ENCODE measurements around the gene AXDND1.

The AXDND1 gene

DNA sequence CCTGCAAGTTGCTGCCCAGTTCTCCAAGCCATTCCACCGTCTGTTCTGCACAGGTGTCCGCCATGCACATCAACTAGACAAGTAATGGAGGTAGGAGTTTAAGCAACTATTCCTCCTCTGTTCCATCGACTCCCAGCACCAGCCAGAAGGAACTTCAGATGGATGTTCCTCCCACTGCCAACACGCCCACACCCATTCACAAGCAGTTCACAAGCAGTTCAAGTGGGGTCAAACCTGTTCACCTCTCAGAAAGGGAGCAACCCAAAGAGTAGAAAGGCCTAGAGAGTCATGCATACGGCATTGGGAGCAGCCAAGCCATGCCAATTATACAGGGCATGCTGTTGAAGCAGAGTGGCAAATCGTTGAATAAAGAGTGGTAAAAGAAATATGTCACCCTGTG lies 221.6 kb downstream of the AXDND1 start:
- DNase-seq: no peak

DNA sequence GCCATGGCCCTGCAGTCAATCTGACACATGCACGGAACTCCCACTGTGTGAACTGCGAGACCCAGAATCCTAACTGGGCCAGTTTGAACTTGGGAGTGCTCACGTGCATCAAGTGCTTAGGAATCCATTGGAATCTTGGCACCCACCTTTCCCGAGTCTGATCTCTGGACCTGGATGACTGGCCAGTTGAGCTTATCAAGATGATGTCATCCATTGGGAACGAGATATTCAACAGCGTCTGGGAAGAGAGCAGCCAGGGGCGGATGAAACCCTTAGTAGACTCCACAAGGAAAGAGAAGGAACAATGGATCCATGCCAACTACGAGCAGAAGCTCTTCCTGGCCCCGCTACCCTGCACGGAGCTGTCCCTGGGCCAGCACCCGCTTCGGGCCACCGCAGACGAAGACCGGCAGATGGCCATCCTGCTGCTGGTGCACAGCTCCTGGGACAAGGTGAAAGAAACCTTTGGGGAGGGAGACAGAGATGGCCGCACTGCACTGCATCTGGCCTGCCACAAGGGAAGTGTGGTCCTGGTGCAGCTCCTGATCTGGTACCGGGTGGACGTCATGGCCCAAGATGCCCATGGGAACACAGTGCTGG lies 222.8 kb downstream of the AXDND1 start:
- no peak for DNase-seq

DNA sequence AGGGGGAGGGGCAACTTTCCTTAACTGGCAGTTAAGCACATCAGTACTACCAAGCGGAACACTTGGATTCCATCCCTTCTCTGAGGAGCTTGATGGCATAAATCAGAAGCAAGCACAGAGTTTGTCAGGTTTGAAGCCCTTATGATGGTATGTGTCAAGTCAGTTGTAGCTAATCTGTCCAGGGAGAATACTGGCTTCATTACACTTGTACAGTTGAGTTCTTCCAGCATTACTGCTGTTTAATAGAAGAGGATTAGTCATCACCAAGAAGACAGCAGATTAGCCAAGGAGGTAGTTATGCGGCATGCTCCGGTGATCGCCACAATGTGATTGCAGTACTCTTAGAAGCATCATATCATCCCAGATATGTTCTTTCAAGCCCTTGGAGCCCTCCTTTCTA lies 223.7 kb downstream of the AXDND1 start:
- no peak for DNase-seq

DNA sequence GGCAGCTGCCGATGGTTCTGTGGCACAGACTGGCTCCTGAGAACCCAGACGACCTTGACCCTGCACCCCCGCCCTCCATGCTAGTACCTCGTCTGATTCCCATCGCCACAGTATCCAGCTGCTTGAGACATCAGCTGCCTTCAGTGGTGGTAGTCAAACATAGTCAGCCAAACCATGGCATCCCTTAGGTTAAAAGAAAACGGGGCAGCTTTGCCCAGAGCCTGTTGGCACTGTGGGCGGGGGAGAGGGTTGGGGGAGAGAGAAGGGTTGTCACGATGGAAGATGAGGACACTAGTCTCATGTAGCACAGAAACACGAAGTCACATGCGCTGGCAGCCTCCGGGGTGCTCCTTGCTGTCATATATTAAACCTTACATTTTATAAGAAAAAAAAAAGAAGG lies 224.9 kb downstream of the AXDND1 start:
- DNase-seq: no peak

DNA sequence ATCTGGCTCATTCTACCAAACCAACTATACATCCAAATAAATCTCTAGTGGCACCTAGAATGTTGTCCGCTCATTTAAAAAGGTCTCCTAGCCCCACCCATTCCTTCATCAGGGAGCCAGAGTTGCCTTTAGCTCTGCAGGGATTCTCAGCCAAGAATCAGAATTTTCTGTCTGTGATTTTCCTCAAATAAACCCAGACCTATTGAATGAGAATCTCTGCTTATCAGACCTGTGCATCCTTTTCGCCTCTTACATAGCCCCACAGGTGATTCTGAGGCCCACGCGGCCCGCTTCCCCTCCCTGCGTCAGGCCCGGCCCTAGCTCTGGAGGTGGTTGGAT lies 225.5 kb downstream of the AXDND1 start:
- no peak for DNase-seq

DNA sequence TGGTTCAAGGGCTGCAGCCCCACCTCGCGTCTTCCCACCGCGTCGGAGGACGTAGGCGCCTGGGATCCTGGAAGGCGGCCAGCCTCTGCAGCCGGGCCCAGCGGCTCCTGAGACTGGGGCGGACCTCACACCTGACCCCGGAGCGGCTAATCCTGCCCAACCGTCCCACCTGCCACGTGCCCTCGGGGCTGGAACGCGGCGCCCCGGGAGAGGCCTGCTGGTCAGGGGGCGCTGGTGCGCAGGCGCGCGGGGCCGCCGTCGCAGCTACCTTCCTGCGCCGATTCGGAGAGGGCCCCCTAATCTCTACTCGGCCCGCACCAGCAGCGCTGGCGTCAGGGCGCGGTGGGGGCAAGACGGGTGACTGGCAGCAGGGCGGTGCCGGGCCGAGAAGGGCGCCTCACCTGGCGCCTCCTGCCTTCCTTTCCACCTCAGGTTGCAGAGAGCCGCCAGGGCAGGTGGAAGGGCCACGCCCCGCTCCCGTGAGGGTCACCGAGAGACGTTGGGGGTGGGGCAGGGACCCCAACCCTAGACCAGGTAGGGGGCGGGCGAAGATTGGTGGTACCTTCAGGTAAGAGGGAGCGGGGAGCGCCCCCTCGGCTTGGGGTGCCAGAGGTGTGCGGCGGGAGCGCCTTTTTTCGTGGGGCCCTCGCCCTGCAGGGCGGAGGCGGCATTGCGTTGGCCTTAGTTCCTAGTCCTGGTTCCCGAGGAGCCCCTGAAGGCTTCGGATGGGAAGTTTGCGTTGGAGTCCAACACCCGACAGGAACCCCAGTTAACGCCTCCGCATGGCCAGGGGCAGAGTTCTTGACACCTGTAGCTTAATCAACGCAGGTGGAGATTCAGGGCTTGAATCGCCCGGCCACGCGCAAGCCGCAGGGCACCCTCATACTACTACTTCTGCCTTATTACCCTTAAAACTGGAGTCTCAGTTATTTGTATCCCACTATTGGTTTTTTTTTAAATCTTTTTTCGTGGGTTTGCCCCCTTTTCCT lies 226.1 kb downstream of the AXDND1 start, which contains the start of gene TDRD5:
TSS of gene TDRD5 (plus strand) at position 241 of the 989 bp plus-strand sequence. CDS start 784 bp downstream, outside the sequence.
- no peak for DNase-seq

GRCh38 chr1:179598631-179599030 lies 232.9 kb downstream of the AXDND1 start:
- DNase-seq: no peak

GRCh38 chr1:179599623-179600249 lies 234.0 kb downstream of the AXDND1 start:
- no peak for DNase-seq

GRCh38 chr1:179601093-179601492 lies 235.3 kb downstream of the AXDND1 start:
- no peak for DNase-seq

All from activated T-cell treated with anti-CD3 and anti-CD28 coated beads for 4 hours (primary cell).